Hepatocyte (in vitro differentiated cells): ENCODE results near the gene SEMA5A.

ENCODE experiments used
- CTCF ChIP-seq: fragments of 200-600 bp; sonication (generic); IDR thresholded peaks from 2 replicates; pipeline ENCODE4 v1.5.1; 2016; ENCODE audit warnings: antibody characterized with exemption, mild to moderate bottlenecking; ENCODE audit not compliant: poor library complexity
- EZH2 ChIP-seq: fragments of 200-600 bp; sonication (generic); IDR thresholded peaks from 2 replicates; pipeline ENCODE4 v1.6.1; 2016; ENCODE audit warnings: antibody characterized with exemption, mild to moderate bottlenecking, borderline replicate concordance
- EZH2phosphoT487 ChIP-seq: fragments of 200-600 bp; sonication (generic); IDR thresholded peaks from one replicate; pipeline ENCODE4 v1.6.1; 2018; ENCODE audit warnings: antibody characterized with exemption, mild to moderate bottlenecking, low read depth, moderate library complexity; ENCODE audit not compliant: unreplicated experiment, severe bottlenecking

DNA sequence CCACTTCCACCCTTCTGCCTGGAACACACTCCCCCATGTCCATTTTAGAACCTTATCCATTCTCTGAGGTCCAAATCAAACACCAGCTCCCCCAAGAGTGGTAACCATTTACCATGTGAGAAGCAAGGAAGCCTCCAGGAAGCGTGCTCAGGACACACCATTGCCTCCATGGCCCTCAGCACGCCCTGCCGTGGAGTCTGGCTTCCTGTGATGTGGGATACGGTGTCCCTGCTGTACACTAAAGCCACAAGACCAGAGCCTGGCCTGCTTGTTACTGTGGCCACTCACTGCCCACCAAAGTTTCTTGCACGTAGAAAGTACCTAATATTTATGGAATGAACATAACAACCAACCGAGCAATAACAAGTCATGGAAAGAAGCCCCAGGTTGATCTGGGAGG lies 151.7 kb downstream of the SEMA5A start:
- TF ChIP-seq CTCF (no peak), EZH2phosphoT487 (no peak), EZH2 (no peak)
